Brain microvascular endothelial cell (primary cell): ENCODE measurements around the gene MYO10.
"Not testable (repeated sequence)": the region's sequence is repeated elsewhere in the genome, so short reads cannot be mapped to it uniquely, and the experiment has no call there.

Experiments used
- DNase-seq: peaks from one replicate; pipeline ENCODE4 v3.0.0-alpha.2; 2020
- H3K27ac ChIP-seq: fragments of 250-450 bp; sonication (Bioruptor Pico); 2 replicates; pipeline ENCODE4 v1.5.1; 2020; ENCODE audit warnings: mild to moderate bottlenecking, moderate library complexity
- H3K27me3 ChIP-seq: fragments of 250-450 bp; sonication (Bioruptor Pico); replicated peaks from 2 replicates; pipeline ENCODE4 v1.5.1; 2020; ENCODE audit warnings: mild to moderate bottlenecking
- H3K36me3 ChIP-seq: fragments of 250-450 bp; sonication (Bioruptor Pico); replicated peaks from 2 replicates; pipeline ENCODE4 v1.5.1; 2020; ENCODE audit warnings: mild to moderate bottlenecking
- H3K4me3 ChIP-seq: 2 replicates; pipeline ENCODE4 v1.5.1; 2011; ENCODE audit warnings: low read depth, mild to moderate bottlenecking, control low read depth, low read length, moderate library complexity
- CTCF ChIP-seq: IDR thresholded peaks from 2 replicates; pipeline ENCODE4 v1.5.1; 2011; ENCODE audit warnings: low read depth, mild to moderate bottlenecking, moderate library complexity, low read length, control low read depth, inconsistent platforms; ENCODE audit errors: missing control alignments
- in situ Hi-C: cut with HindIII; loops from 2 replicates; pipeline ENCODE4 v1.10.0; 2017; ENCODE audit warnings: low sequenced_read_pairs, low pct_ligation_motif_present

The MYO10 gene

GRCh38 chr5:16740811-16741392, 195.2 kb downstream of the MYO10 start:
- H3K27ac ChIP-seq: no peak overlapping the region
- DNase-seq: no peak
- no peak overlapping the region for H3K4me3 ChIP-seq
- peaks cover 19% of the 10 kb centered on the region for H3K36me3 ChIP-seq
- H3K27me3 ChIP-seq: no peaks in the 10 kb centered on the region
- TF ChIP-seq CTCF: no peak
- in situ Hi-C loops: no loop called here

GRCh38 chr5:16740066-16740810, 195.8 kb downstream of the MYO10 start:
- Histone ChIP-seq H3K27ac (no peak overlapping the region), H3K36me3 (peaks cover 19% of the 10 kb centered on the region), H3K4me3 (no peak overlapping the region), H3K27me3 (no peaks in the 10 kb centered on the region)
- in situ Hi-C loops: no loop called here
- no peak for DNase-seq
- TF ChIP-seq CTCF: no peak

- H3K36me3 ChIP-seq: peaks cover 18% of the 10 kb centered on the region
- H3K4me3 ChIP-seq, H3K27ac ChIP-seq, H3K27me3 ChIP-seq, in situ Hi-C loops: not testable (repeated sequence)
- peak; percentile 32 for DNase-seq
These were observed 197.7 kb downstream of the MYO10 start for GRCh38 chr5:16738393-16738792.

- DNase-seq: no peak
- no peak overlapping the region for H3K27ac ChIP-seq
- H3K36me3 ChIP-seq: peaks cover 18% of the 10 kb centered on the region
- TF ChIP-seq CTCF: no peak
- H3K27me3 ChIP-seq: no peaks in the 10 kb centered on the region
- in situ Hi-C loops: no loop called here
- H3K4me3 ChIP-seq: no peak overlapping the region
These were observed 198.3 kb downstream of the MYO10 start for GRCh38 chr5:16737620-16738364.

GRCh38 chr5:16737209-16737608, 198.9 kb downstream of the MYO10 start:
- TF ChIP-seq CTCF: no peak
- DNase-seq: no peak
- H3K27me3 ChIP-seq: no peaks in the 10 kb centered on the region
- peaks cover 22% of the 10 kb centered on the region for H3K36me3 ChIP-seq
- no peak overlapping the region for H3K27ac ChIP-seq
- in situ Hi-C loops: no loop called here
- H3K4me3 ChIP-seq: no peak overlapping the region
